Measurements from ENCODE around the gene FGFR2. TPM values are rescaled to one million over a fixed set of nuclear protein-coding genes. Genes with fewer than 3 reads are reported as not detected.

FGFR2 gene
- total and polyA plus RNA-seq, 2 of the 4 experiments (the other 2 are of a cell fraction): not detected

DNA sequence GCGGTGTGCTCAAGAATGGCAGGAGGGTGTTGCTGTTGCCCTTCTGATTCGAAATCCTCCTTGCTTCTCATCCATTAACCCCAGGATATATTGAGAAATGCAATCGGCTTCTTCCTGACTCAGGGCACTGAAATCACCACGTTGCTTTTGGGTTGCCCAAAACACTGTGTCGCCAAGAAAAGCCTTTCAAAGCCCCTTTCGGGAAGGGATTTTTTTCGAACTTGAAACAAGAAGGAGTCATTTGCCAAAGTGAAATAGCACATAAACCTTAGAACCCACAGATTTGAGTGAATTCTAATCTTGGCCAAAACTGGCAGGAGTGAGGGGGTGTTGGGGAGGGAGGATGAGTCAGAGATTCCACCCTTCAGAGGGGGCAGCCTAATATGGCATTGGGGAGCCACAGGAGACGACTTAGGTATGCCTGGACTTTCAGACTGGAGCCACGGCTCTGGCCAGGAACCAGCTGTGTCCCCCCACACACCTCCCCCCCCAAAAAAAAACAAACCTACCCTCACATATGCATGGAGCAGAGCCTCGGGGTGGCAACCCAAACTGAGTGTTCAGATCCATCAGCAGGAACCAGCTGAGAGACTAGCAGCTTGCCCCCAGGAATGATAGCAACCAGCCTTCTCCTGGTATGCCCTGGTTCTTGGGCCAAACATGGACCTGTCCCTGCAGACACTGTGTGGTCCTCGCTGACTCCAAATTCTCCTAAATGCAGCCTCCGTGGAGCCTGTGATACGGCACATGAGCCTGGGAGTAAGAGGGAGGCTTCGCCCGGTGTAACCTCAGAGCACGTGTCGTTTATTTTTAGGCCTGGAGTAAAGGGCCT is 138.4 kb downstream of the FGFR2 start:
- Histone ChIP-seq H3K79me1 (ENCODE audit: low read depth in 1 of 2, low read length in 2 of 2) (no peaks in the 10 kb centered on the region), H4K20me1 (ENCODE audit: insufficient read depth, low read length) (no peaks in the 10 kb centered on the region), H3K4ac (ENCODE audit: low read depth, low read length) (no peak overlapping the region), H3K23ac (ENCODE audit: low read depth, low read length) (no peak overlapping the region), H3K14ac (replicated peaks; ENCODE audit: low read depth, low read length) (no peak overlapping the region), H3K9me1 (ENCODE audit: insufficient read depth, low read length) (no peaks in the 10 kb centered on the region), H2BK120ac (ENCODE audit: low read depth, low read length) (no peak overlapping the region), H3K9me3 (ENCODE audit: control insufficient read depth, insufficient read depth, low read length) (peaks cover 39% of the 10 kb centered on the region), H2AFZ (replicated peaks; ENCODE audit: low read length, poor library complexity) (no peak overlapping the region), H4K8ac (ENCODE audit: low read depth in 2 of 2, low read length in 2 of 2) (no peak overlapping the region), H2BK5ac (ENCODE audit: low read depth, low read length, poor library complexity, severe bottlenecking) (no peak overlapping the region), H3K36me3 (ENCODE audit: control insufficient read depth, insufficient read depth, low read length) (no peaks in the 10 kb centered on the region), H2BK20ac (ENCODE audit: low read depth, low read length) (no peak overlapping the region), H2BK15ac (ENCODE audit: low read depth, low read length) (no peak overlapping the region), H4K91ac (ENCODE audit: insufficient read depth, low read depth, low read length) (no peak overlapping the region), H2AK9ac (replicated peaks; ENCODE audit: low read depth, low read length, poor library complexity) (no peak overlapping the region), H3K9ac (ENCODE audit: low read depth, low read length) (no peak overlapping the region), H3K56ac (ENCODE audit: extremely low read depth, insufficient read depth, low read length) (no peak overlapping the region), H2AK5ac (ENCODE audit: low read depth, low read length) (no peak overlapping the region), H3K4me1 (ENCODE audit: control insufficient read depth, insufficient read depth, low read length) (no peaks in the 10 kb centered on the region), H4K5ac (ENCODE audit: low read depth, low read length) (no peak overlapping the region), H3K18ac (ENCODE audit: low read depth, low read length) (no peak overlapping the region), H3K4me2 (ENCODE audit: low read depth, low read length) (no peak overlapping the region), H3K27ac (ENCODE audit: insufficient read depth, low read length) (no peak overlapping the region), H3K27me3 (ENCODE audit: control insufficient read depth, insufficient read depth, low read length) (no peaks in the 10 kb centered on the region), H3K4me3 (ENCODE audit: insufficient read depth, low read depth, low read length) (no peak overlapping the region)
- POLR2A ChIA-PET (ENCODE audit: unreplicated experiment): no interaction called here
- no peak for DNase-seq
- WGBS, 2 experiments (ENCODE audit: extremely low coverage in 2 of 2, insufficient read length in 1 of 2): 75% methylated on average over 4 of the region's 17 CpGs; no CpG with 5 or more reads in 1 of the 2 experiments
- in situ Hi-C loops (cut with MboI; ENCODE audit: low sequenced_read_pairs) (no loop called here), intact Hi-C loops (cut with micrococcal nuclease) (no loop called here), dilution Hi-C loops (cut with HindIII; ENCODE audit: low sequenced_read_pairs, unreplicated experiment) (no loop called here)
- no TSS peak for BruUV-seq (replicated peaks)
- no peak for TF ChIP-seq FOS (IDR thresholded peaks at IDR 0.05; ENCODE audit: low read depth, low read length)
- no peak for TF ChIP-seq RAD21 (IDR thresholded peaks at IDR 0.05; ENCODE audit: low read length)
- no peak for TF ChIP-seq RFX5 (IDR thresholded peaks at IDR 0.05; ENCODE audit: low read depth, low read length)
- no peak for TF ChIP-seq NFE2L2 (IDR thresholded peaks at IDR 0.05; ENCODE audit: low read depth, low read length)
- no peak for TF ChIP-seq POLR2A (IDR thresholded peaks at IDR 0.05; ENCODE audit: low read depth, low read length)
- TF ChIP-seq CHD1 (IDR thresholded peaks at IDR 0.05; ENCODE audit: low read depth, low read length): no peak
- no peak for TF ChIP-seq MAFK (IDR thresholded peaks at IDR 0.05; ENCODE audit: low read depth, low read length)
- TF ChIP-seq CEBPB (IDR thresholded peaks at IDR 0.05; ENCODE audit: low read depth, low read length): no peak
- no peak for TF ChIP-seq MAZ (IDR thresholded peaks at IDR 0.05; ENCODE audit: borderline replicate concordance, low read depth, low read length)
- no peak for TF ChIP-seq RCOR1 (IDR thresholded peaks at IDR 0.05; ENCODE audit: insufficient replicate concordance, low read length)
- TF ChIP-seq MXI1 (IDR thresholded peaks at IDR 0.05; ENCODE audit: borderline replicate concordance, low read depth, low read length): no peak
- TF ChIP-seq, protein P1, sequence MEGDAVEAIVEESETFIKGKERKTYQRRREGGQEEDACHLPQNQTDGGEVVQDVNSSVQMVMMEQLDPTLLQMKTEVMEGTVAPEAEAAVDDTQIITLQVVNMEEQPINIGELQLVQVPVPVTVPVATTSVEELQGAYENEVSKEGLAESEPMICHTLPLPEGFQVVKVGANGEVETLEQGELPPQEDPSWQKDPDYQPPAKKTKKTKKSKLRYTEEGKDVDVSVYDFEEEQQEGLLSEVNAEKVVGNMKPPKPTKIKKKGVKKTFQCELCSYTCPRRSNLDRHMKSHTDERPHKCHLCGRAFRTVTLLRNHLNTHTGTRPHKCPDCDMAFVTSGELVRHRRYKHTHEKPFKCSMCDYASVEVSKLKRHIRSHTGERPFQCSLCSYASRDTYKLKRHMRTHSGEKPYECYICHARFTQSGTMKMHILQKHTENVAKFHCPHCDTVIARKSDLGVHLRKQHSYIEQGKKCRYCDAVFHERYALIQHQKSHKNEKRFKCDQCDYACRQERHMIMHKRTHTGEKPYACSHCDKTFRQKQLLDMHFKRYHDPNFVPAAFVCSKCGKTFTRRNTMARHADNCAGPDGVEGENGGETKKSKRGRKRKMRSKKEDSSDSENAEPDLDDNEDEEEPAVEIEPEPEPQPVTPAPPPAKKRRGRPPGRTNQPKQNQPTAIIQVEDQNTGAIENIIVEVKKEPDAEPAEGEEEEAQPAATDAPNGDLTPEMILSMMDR (conservative IDR thresholded peaks at IDR 0.05; ENCODE audit: low read depth, low read length): no peak
- TF ChIP-seq, protein P2, sequence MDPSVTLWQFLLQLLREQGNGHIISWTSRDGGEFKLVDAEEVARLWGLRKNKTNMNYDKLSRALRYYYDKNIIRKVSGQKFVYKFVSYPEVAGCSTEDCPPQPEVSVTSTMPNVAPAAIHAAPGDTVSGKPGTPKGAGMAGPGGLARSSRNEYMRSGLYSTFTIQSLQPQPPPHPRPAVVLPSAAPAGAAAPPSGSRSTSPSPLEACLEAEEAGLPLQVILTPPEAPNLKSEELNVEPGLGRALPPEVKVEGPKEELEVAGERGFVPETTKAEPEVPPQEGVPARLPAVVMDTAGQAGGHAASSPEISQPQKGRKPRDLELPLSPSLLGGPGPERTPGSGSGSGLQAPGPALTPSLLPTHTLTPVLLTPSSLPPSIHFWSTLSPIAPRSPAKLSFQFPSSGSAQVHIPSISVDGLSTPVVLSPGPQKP (IDR thresholded peaks at IDR 0.05; ENCODE audit: borderline replicate concordance, low read depth, low read length): no peak
- TF ChIP-seq, protein P3, sequence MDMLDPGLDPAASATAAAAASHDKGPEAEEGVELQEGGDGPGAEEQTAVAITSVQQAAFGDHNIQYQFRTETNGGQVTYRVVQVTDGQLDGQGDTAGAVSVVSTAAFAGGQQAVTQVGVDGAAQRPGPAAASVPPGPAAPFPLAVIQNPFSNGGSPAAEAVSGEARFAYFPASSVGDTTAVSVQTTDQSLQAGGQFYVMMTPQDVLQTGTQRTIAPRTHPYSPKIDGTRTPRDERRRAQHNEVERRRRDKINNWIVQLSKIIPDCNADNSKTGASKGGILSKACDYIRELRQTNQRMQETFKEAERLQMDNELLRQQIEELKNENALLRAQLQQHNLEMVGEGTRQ (IDR thresholded peaks at IDR 0.05; ENCODE audit: low read depth, low read length): no peak
- no peak for TF ChIP-seq BHLHE40 (IDR thresholded peaks at IDR 0.05; ENCODE audit: low read depth, low read length)
- TF ChIP-seq SMC3 (IDR thresholded peaks at IDR 0.05; ENCODE audit: low read depth, low read length): no peak
- CTCF ChIA-PET: no interaction called here
- ATAC-seq (ENCODE audit: low read depth): no peak

Data from IMR-90 (cell line).